ENCODE results near the gene NHLRC1.

DNA sequence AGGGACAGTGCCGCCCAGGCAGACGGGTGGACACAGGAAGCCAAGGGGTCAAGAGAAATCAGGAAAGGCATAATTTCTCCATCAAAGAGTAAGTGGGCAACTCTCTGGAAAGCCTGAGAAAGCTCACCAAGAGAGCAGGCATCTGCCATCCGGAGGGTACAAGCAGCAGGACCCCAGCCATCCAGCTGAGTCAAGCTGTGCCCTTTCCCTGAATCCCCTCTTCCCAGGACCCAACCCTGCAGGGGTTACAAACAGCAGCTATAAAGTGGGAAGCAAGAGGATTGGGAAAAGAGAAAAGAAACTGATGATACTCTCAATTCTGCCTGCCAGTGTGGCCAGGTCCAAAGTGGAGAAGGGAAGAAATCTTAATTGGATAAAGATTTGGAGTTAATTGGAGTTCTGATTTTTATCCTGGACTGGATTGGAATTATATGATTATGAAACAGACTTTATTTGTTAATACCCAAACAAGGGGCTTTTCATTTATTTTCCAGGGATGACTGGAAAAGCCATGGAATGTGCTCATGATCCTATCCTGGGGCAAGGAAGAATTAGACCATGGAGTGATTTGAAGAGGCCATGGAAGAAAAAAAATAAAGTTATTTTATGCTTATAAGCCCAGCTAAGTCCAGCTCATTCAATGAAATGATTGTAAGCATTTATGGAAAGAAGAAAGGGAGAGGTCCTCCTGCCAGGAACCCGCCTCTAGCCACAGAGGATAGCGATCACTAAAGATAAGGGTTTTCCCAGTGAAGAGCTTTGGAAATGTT lies 34.9 kb downstream of the NHLRC1 start:
- TF ChIP-seq, protein P1, sequence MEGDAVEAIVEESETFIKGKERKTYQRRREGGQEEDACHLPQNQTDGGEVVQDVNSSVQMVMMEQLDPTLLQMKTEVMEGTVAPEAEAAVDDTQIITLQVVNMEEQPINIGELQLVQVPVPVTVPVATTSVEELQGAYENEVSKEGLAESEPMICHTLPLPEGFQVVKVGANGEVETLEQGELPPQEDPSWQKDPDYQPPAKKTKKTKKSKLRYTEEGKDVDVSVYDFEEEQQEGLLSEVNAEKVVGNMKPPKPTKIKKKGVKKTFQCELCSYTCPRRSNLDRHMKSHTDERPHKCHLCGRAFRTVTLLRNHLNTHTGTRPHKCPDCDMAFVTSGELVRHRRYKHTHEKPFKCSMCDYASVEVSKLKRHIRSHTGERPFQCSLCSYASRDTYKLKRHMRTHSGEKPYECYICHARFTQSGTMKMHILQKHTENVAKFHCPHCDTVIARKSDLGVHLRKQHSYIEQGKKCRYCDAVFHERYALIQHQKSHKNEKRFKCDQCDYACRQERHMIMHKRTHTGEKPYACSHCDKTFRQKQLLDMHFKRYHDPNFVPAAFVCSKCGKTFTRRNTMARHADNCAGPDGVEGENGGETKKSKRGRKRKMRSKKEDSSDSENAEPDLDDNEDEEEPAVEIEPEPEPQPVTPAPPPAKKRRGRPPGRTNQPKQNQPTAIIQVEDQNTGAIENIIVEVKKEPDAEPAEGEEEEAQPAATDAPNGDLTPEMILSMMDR (IDR thresholded peaks at IDR 0.05; ENCODE audit: low read depth, low read length), result no peak
- no peak for TF ChIP-seq POLR2A (IDR thresholded peaks at IDR 0.05; ENCODE audit: extremely low read depth, insufficient read length)

Measured in NB4 (cell line).